ENCODE data around the gene ADAMTS18. TPM values are rescaled to one million over a fixed set of nuclear protein-coding genes. Genes with fewer than 3 reads are reported as not detected.
A peak's percentile ranks its signal among the peaks of the same experiment; 100 is the strongest.

Gene ADAMTS18
- total RNA-seq, 1 experiment from 2014 or later: not detected

DNA sequence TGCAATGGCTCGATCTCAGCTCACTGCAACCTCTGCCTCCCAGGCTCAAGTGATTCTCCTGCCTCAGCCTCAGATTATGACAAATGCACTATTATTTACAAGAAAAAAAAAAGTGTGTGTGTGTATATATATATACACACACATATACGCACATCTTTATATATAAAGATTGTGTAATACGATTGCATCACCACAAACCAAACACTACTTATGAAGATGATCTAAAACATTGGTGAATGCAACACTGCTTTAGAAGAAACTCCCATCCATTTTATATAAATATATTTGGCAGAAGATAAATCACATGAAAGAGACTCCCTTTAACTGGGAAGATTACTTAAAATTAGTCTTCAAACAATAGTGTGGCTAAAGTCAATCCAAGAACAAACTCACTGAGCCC, 138.9 kb downstream of the ADAMTS18 start:
- H3K9me3 ChIP-seq (ENCODE audit: low read length): no peaks in the 10 kb centered on the region
- H3K79me2 ChIP-seq (ENCODE audit: low read length): no peaks in the 10 kb centered on the region
- H4K20me1 ChIP-seq (ENCODE audit: low read length): no peaks in the 10 kb centered on the region
- no peaks in the 10 kb centered on the region for H3K36me3 ChIP-seq (ENCODE audit: low read depth, low read length)
- H3K4me2 ChIP-seq (ENCODE audit: low read length): no peak overlapping the region
- H3K27me3 ChIP-seq (ENCODE audit: low read length): no peaks in the 10 kb centered on the region
- H3K4me3 ChIP-seq (ENCODE audit: low read length): no peak overlapping the region
- H3K9ac ChIP-seq (ENCODE audit: low read length): no peak overlapping the region
- ChIA-PET CTCF (no interaction called here), POLR2A (ENCODE audit: unreplicated experiment) (no interaction called here)
- H3K4me1 ChIP-seq (ENCODE audit: insufficient read depth, low read length): peaks cover 30% of the 10 kb centered on the region
- no peak for ATAC-seq
- H3F3A ChIP-seq (ENCODE audit: low read length, unreplicated experiment): peaks cover 4% of the 10 kb centered on the region
- intact Hi-C loops (cut with micrococcal nuclease): no loop called here
- no peak overlapping the region for H2AFZ ChIP-seq (ENCODE audit: low read length)
- no peak for TF ChIP-seq EZH2 (IDR thresholded peaks at IDR 0.05; ENCODE audit: low read length, unreplicated experiment)
- TF ChIP-seq, protein P1, sequence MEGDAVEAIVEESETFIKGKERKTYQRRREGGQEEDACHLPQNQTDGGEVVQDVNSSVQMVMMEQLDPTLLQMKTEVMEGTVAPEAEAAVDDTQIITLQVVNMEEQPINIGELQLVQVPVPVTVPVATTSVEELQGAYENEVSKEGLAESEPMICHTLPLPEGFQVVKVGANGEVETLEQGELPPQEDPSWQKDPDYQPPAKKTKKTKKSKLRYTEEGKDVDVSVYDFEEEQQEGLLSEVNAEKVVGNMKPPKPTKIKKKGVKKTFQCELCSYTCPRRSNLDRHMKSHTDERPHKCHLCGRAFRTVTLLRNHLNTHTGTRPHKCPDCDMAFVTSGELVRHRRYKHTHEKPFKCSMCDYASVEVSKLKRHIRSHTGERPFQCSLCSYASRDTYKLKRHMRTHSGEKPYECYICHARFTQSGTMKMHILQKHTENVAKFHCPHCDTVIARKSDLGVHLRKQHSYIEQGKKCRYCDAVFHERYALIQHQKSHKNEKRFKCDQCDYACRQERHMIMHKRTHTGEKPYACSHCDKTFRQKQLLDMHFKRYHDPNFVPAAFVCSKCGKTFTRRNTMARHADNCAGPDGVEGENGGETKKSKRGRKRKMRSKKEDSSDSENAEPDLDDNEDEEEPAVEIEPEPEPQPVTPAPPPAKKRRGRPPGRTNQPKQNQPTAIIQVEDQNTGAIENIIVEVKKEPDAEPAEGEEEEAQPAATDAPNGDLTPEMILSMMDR (conservative IDR thresholded peaks at IDR 0.05; ENCODE audit: low read depth, low read length): no peak
- no peak for TF ChIP-seq EZH2phosphoT487 (IDR thresholded peaks at IDR 0.05; ENCODE audit: borderline replicate concordance, low read length)
- no peak overlapping the region for H3K27ac ChIP-seq (ENCODE audit: low read length)
- peak; percentile 46 for DNase-seq
- no TSS peak for BruUV-seq (replicated peaks)
- H3K9me2 ChIP-seq (replicated peaks; ENCODE audit: low read length): no peaks in the 10 kb centered on the region

DNA sequence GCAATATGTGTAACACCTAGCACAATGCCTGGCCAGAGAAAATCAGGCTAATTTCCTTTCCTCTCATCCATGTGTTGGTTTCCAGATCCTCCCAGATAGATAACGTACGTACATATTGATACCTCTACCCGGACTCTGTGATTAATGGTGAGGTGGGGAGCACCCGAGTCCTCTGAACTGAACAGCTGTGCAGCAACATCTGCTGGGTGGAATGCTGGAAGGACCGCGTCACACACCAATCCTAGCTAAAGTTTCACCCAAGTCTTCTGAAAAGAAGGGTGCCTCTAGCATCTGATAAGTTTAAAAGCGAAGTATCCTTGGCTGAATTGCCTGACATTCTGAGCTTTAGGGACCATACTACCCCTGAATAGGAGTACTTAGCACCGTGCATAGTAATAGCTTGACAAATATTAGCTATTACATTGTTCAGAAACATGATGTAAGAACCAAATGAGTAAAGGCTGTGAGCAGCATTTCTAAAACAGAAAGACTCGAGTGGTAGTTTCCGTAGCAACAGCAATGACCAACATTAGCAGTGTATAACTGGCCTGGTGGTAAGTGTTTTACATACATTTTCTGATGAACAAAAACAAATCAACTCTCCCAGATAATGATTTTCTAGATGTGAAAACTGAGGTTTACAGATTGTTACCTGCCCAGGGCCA, 144.3 kb downstream of the ADAMTS18 start:
- TF ChIP-seq EZH2phosphoT487 (IDR thresholded peaks at IDR 0.05; ENCODE audit: borderline replicate concordance, low read length) (no peak), EZH2 (IDR thresholded peaks at IDR 0.05; ENCODE audit: low read length, unreplicated experiment) (no peak)
- TF ChIP-seq, protein P1 (conservative IDR thresholded peaks at IDR 0.05; ENCODE audit: low read depth, low read length): no peak
- no TSS peak for BruUV-seq (replicated peaks)
- H3K79me2 ChIP-seq (ENCODE audit: low read length): no peaks in the 10 kb centered on the region
- H3K4me2 ChIP-seq (ENCODE audit: low read length): no peak overlapping the region
- no peak for DNase-seq
- CTCF ChIA-PET: no interaction called here
- no peaks in the 10 kb centered on the region for H4K20me1 ChIP-seq (ENCODE audit: low read length)
- H3F3A ChIP-seq (ENCODE audit: low read length, unreplicated experiment): no peaks in the 10 kb centered on the region
- H3K9ac ChIP-seq (ENCODE audit: low read length): no peak overlapping the region
- no peak for ATAC-seq
- POLR2A ChIA-PET (ENCODE audit: unreplicated experiment): no interaction called here
- H3K4me3 ChIP-seq (ENCODE audit: low read length): no peak overlapping the region
- intact Hi-C loops (cut with micrococcal nuclease): no loop called here
- no peaks in the 10 kb centered on the region for H3K9me2 ChIP-seq (replicated peaks; ENCODE audit: low read length)
- no peaks in the 10 kb centered on the region for H3K36me3 ChIP-seq (ENCODE audit: low read depth, low read length)
- H3K9me3 ChIP-seq (ENCODE audit: low read length): no peaks in the 10 kb centered on the region
- H3K27me3 ChIP-seq (ENCODE audit: low read length): no peaks in the 10 kb centered on the region
- no peak overlapping the region for H2AFZ ChIP-seq (ENCODE audit: low read length)
- no peak overlapping the region for H3K27ac ChIP-seq (ENCODE audit: low read length)
- H3K4me1 ChIP-seq (ENCODE audit: insufficient read depth, low read length): peaks cover 16% of the 10 kb centered on the region

DNA sequence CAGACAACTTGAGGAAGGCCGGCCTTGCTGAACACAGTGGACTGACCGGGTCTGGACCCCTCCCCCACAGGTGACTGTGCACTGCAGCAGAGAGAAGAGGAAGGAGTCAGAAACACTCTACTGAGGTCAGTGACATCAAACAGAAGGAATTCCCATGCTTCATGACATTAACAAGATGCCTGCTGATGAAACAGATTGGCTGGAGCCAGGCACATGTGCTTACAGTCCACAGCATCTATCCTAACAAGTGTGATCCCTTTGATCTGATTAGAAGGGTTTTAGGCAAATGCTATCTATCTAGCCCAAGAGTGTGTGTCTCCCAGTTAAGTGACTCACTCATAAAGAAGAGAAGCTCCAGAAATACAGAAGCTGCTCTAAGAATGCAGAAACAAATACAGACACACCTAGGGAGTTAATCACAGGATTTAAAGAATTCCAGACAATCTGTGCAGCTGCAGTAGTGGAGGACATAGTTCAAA, 145.5 kb downstream of the ADAMTS18 start:
- ATAC-seq: no peak
- Histone ChIP-seq H3K27ac (ENCODE audit: low read length) (peak overlapping the region; percentile 35; the same call in 1 of the 2 replicates), H3K9me3 (ENCODE audit: low read length) (no peaks in the 10 kb centered on the region), H3K27me3 (ENCODE audit: low read length) (no peaks in the 10 kb centered on the region), H3K36me3 (ENCODE audit: low read depth, low read length) (no peaks in the 10 kb centered on the region), H3K4me3 (ENCODE audit: low read length) (no peak overlapping the region), H3K4me2 (ENCODE audit: low read length) (peak overlapping the region; percentile 44; the same call in 1 of the 2 replicates), H3K9me2 (replicated peaks; ENCODE audit: low read length) (no peaks in the 10 kb centered on the region), H2AFZ (ENCODE audit: low read length) (no peak overlapping the region), H3K9ac (ENCODE audit: low read length) (no peak overlapping the region), H4K20me1 (ENCODE audit: low read length) (no peaks in the 10 kb centered on the region), H3K4me1 (ENCODE audit: insufficient read depth, low read length) (peaks cover 16% of the 10 kb centered on the region), H3F3A (ENCODE audit: low read length, unreplicated experiment) (no peaks in the 10 kb centered on the region), H3K79me2 (ENCODE audit: low read length) (no peaks in the 10 kb centered on the region)
- intact Hi-C loops (cut with micrococcal nuclease): no loop called here
- POLR2A ChIA-PET (ENCODE audit: unreplicated experiment): no interaction called here
- CTCF ChIA-PET: no interaction called here
- DNase-seq: peak; percentile 51
- BruUV-seq (replicated peaks): no TSS peak
- TF ChIP-seq EZH2 (IDR thresholded peaks at IDR 0.05; ENCODE audit: low read length, unreplicated experiment): no peak
- TF ChIP-seq, protein P1 (conservative IDR thresholded peaks at IDR 0.05; ENCODE audit: low read depth, low read length): no peak
- TF ChIP-seq EZH2phosphoT487 (IDR thresholded peaks at IDR 0.05; ENCODE audit: borderline replicate concordance, low read length): no peak
